ENCODE measurements around the gene IGSF9B. TPM values are rescaled to one million over a fixed set of nuclear protein-coding genes. Genes with fewer than 3 reads are reported as not detected.

The IGSF9B gene
- total and polyA plus RNA-seq, 9 of the 15 experiments (the other 6 are each of a cell fraction or from before 2014, with no cell fraction given): 0.09 TPM; not detected in 8

GRCh38 chr11:133937015-133937414 is 19.8 kb downstream of the IGSF9B start:
- H3K27ac ChIP-seq (ENCODE audit: extremely low read depth, low read depth, low read length): no peak overlapping the region
- no peaks in the 10 kb centered on the region for H3K9me1 ChIP-seq (ENCODE audit: control insufficient read depth, insufficient read depth, low read length)
- no peaks in the 10 kb centered on the region for H3K9me3 ChIP-seq (replicated peaks; ENCODE audit: control insufficient read depth, insufficient read depth, low read depth, low read length)
- H3K79me2 ChIP-seq (ENCODE audit: control insufficient read depth, insufficient read depth, low read length): no peaks in the 10 kb centered on the region
- H3K4me1 ChIP-seq (replicated peaks in 1 of 2; ENCODE audit: control insufficient read depth in 2 of 2, insufficient read depth in 2 of 2, low read length in 2 of 2): peaks cover 0 to 13% of the 10 kb centered on the region in 2 experiments; a peak in 2 of 5 replicates
- no peak overlapping the region for H3K4me2 ChIP-seq (ENCODE audit: insufficient read depth, low read length)
- H3K27me3 ChIP-seq (ENCODE audit: control insufficient read depth in 2 of 2, insufficient read depth in 2 of 2, low read length in 2 of 2): peaks cover under 1 to 50% of the 10 kb centered on the region in 2 experiments; a peak in 3 of 5 replicates
- CTCF ChIA-PET (ENCODE audit: low intra/inter-chr PET ratio): no interaction called here
- 0% methylated on average over 13 of the region's 13 CpGs for WGBS (ENCODE audit: insufficient coverage, low coverage, missing lambda C conversion rate)
- TF ChIP-seq PHF8 (IDR thresholded peaks at IDR 0.05; ENCODE audit: borderline replicate concordance, low read length) (no peak), HMG20A (CRISPR knock-in tag; conservative IDR thresholded peaks at IDR 0.05) (no peak), LARP7 (IDR thresholded peaks at IDR 0.05) (no peak)
- POLR2A ChIA-PET: interaction anchor here (0.6 kb wide), 1 partner anchor 114 kb away, joined by 3 read pairs; no protein-coding TSS in a partner anchor
- H3K4me3 ChIP-seq: no peak overlapping the region
- FAIRE-seq: no peak
- peaks cover 3% of the 10 kb centered on the region; the same call in 1 of the 2 replicates for H4K20me1 ChIP-seq (replicated peaks; ENCODE audit: control insufficient read depth, insufficient read depth, low read length)
- no peak for ATAC-seq
- no peak overlapping the region for H2AFZ ChIP-seq (ENCODE audit: low read depth, low read length)
- in situ Hi-C loops (cut with MboI) (no loop called here), intact Hi-C loops (cut with micrococcal nuclease) (no loop called here)
- H3K9ac ChIP-seq (ENCODE audit: insufficient read depth in 1 of 2, low read depth in 2 of 2, low read length in 2 of 2): peak overlapping the region in 1 of 2 experiments; percentile 35; a peak in 1 of 4 replicates
- no peak for DNase-seq (ENCODE audit: extremely low read depth in 1 of 4, low spot score in 3 of 4)
- H3K36me3 ChIP-seq (ENCODE audit: control insufficient read depth, insufficient read depth, low read length): no peaks in the 10 kb centered on the region
- BruUV-seq (replicated peaks): no TSS peak

GRCh38 chr11:133936592-133936991 is 20.2 kb downstream of the IGSF9B start:
- ChIA-PET POLR2A (interaction anchor here (0.6 kb wide), 2 partner anchors 23 to 114 kb away, joined by 3 read pairs; no protein-coding TSS in a partner anchor), CTCF (ENCODE audit: low intra/inter-chr PET ratio) (no interaction called here)
- no peak for ATAC-seq
- Histone ChIP-seq H3K9me1 (ENCODE audit: control insufficient read depth, insufficient read depth, low read length) (no peaks in the 10 kb centered on the region), H3K4me3 (no peak overlapping the region), H3K4me1 (replicated peaks in 1 of 2; ENCODE audit: control insufficient read depth in 2 of 2, insufficient read depth in 2 of 2, low read length in 2 of 2) (peaks cover 0 to 13% of the 10 kb centered on the region in 2 experiments; a peak in 2 of 5 replicates), H3K79me2 (ENCODE audit: control insufficient read depth, insufficient read depth, low read length) (no peaks in the 10 kb centered on the region), H2AFZ (ENCODE audit: low read depth, low read length) (no peak overlapping the region), H3K4me2 (ENCODE audit: insufficient read depth, low read length) (no peak overlapping the region), H4K20me1 (replicated peaks; ENCODE audit: control insufficient read depth, insufficient read depth, low read length) (peaks cover 3% of the 10 kb centered on the region; the same call in 1 of the 2 replicates), H3K9ac (ENCODE audit: insufficient read depth in 1 of 2, low read depth in 2 of 2, low read length in 2 of 2) (no peak overlapping the region), H3K27me3 (ENCODE audit: control insufficient read depth in 2 of 2, insufficient read depth in 2 of 2, low read length in 2 of 2) (peaks cover 0 to 50% of the 10 kb centered on the region in 2 experiments; a peak in 3 of 5 replicates), H3K36me3 (ENCODE audit: control insufficient read depth, insufficient read depth, low read length) (no peaks in the 10 kb centered on the region), H3K27ac (ENCODE audit: extremely low read depth, low read depth, low read length) (no peak overlapping the region), H3K9me3 (replicated peaks; ENCODE audit: control insufficient read depth, insufficient read depth, low read depth, low read length) (no peaks in the 10 kb centered on the region)
- no peak for FAIRE-seq
- no peak for DNase-seq (ENCODE audit: extremely low read depth in 1 of 4, low spot score in 3 of 4)
- in situ Hi-C loops (cut with MboI): no loop called here
- no TSS peak for BruUV-seq (replicated peaks)
- intact Hi-C loops (cut with micrococcal nuclease): no loop called here
- TF ChIP-seq GABPB1 (CRISPR knock-in tag; IDR thresholded peaks at IDR 0.05): no peak
- no peak for TF ChIP-seq RERE (CRISPR knock-in tag; IDR thresholded peaks at IDR 0.05; ENCODE audit: borderline replicate concordance)
- WGBS (ENCODE audit: insufficient coverage, low coverage, missing lambda C conversion rate): 1% methylated on average over 9 of the region's 9 CpGs
